Astrocyte (in vitro differentiated cells and primary cell): ENCODE data around the gene LYRM4. TPM values are rescaled to one million over a fixed set of nuclear protein-coding genes. Genes with fewer than 3 reads are reported as not detected.

Experiments
- DNase-seq: peaks from one replicate; pipeline ENCODE4 v3.0.0-alpha.2; 2010; ENCODE audit warnings: low read depth
- FAIRE-seq: peaks from 2 replicates; lab custom pipeline; 2011; peaks lifted over from hg19 to GRCh38; lab: Jason Lieb, UNC
- H2AFZ ChIP-seq: 2 replicates; pipeline ENCODE4 v1.6.0; 2012; ENCODE audit warnings: low read depth, low read length, inconsistent platforms
- H3K27ac ChIP-seq: 2 replicates; pipeline ENCODE4 v1.5.1; 2011; ENCODE audit warnings: low read depth, low read length, inconsistent platforms
- H3K27me3 ChIP-seq: 2 replicates; pipeline ENCODE4 v1.6.0; 2011; ENCODE audit warnings: low read length, inconsistent platforms; ENCODE audit not compliant: insufficient read depth
- H3K36me3 ChIP-seq: 2 replicates; pipeline ENCODE4 v1.5.1; 2011; ENCODE audit warnings: low read length, inconsistent platforms; ENCODE audit not compliant: insufficient read depth
- H3K4me1 ChIP-seq: 2 replicates; pipeline ENCODE4 v1.5.1; 2011; ENCODE audit warnings: low read length, inconsistent platforms; ENCODE audit not compliant: insufficient read depth
- H3K4me2 ChIP-seq: 2 replicates; pipeline ENCODE4 v1.6.0; 2012; ENCODE audit warnings: low read length, inconsistent platforms
- H3K4me3 ChIP-seq: 2 replicates; pipeline ENCODE4 v1.5.1; 2011; ENCODE audit warnings: low read depth, mild to moderate bottlenecking, low read length, inconsistent platforms; ENCODE audit not compliant: insufficient read depth
- H3K79me2 ChIP-seq: 2 replicates; pipeline ENCODE4 v1.6.0; 2012; ENCODE audit warnings: mild to moderate bottlenecking, low read length, inconsistent platforms; ENCODE audit not compliant: insufficient read depth
- H3K9ac ChIP-seq: 2 replicates; pipeline ENCODE4 v1.6.0; 2012; ENCODE audit warnings: mild to moderate bottlenecking, low read length, inconsistent platforms
- H3K9me3 ChIP-seq: 2 replicates; pipeline ENCODE4 v1.5.1; 2012; ENCODE audit warnings: low read depth, mild to moderate bottlenecking, low read length, inconsistent platforms; ENCODE audit not compliant: insufficient read depth
- H4K20me1 ChIP-seq: 2 replicates; pipeline ENCODE4 v1.6.0; 2012; ENCODE audit warnings: low read length, inconsistent platforms; ENCODE audit not compliant: insufficient read depth
- H3K27ac Mint-ChIP-seq: one replicate; pipeline ENCODE4 v1.8.0; 2021; ENCODE audit warnings: mild to moderate bottlenecking, mixed read lengths; ENCODE audit not compliant: unreplicated experiment
- H3K27me3 Mint-ChIP-seq: one replicate; pipeline ENCODE4 v1.8.0; 2021; ENCODE audit warnings: low read depth, mixed read lengths; ENCODE audit not compliant: unreplicated experiment
- H3K36me3 Mint-ChIP-seq: one replicate; pipeline ENCODE4 v1.8.0; 2021; ENCODE audit warnings: low read depth, mixed read lengths; ENCODE audit not compliant: unreplicated experiment
- H3K4me1 Mint-ChIP-seq: one replicate; pipeline ENCODE4 v1.8.0; 2021; ENCODE audit warnings: low read depth, mixed read lengths; ENCODE audit not compliant: unreplicated experiment
- H3K4me3 Mint-ChIP-seq: one replicate; pipeline ENCODE4 v1.8.0; 2021; ENCODE audit warnings: mild to moderate bottlenecking, moderate library complexity, mixed read lengths; ENCODE audit not compliant: unreplicated experiment
- H3K9me3 Mint-ChIP-seq: one replicate; pipeline ENCODE4 v1.8.0; 2021; ENCODE audit warnings: mild to moderate bottlenecking, mixed read lengths; ENCODE audit not compliant: unreplicated experiment
- CTCF ChIP-seq: IDR thresholded peaks from 2 replicates; pipeline ENCODE4 v1.5.1; 2011; ENCODE audit warnings: low read depth, mild to moderate bottlenecking, inconsistent platforms, low read length, moderate library complexity; ENCODE audit not compliant: insufficient read depth
- EZH2 ChIP-seq: IDR thresholded peaks from 2 replicates; pipeline ENCODE4 v1.6.1; 2012; ENCODE audit warnings: mild to moderate bottlenecking, low read length, inconsistent platforms; ENCODE audit not compliant: insufficient read depth
- total RNA-seq: library from RNA; stranded (reverse); gene quantifications from 2 replicates; pipeline ENCODE4 v1.2.1, GENCODE V29; 2021

The LYRM4 gene
- total RNA-seq, 1 donor from 2014 or later: 39.1 TPM

- Histone ChIP-seq H3K4me2 (no peak overlapping the region), H3K79me2 (peaks cover 38% of the 10 kb centered on the region), H3K9me3 (no peaks in the 10 kb centered on the region), H3K4me3 (no peak overlapping the region), H3K4me1 (peaks cover 7% of the 10 kb centered on the region), H3K27me3 (no peaks in the 10 kb centered on the region), H2AFZ (no peak overlapping the region), H3K9ac (no peak overlapping the region), H3K27ac (no peak overlapping the region), H3K36me3 (no peaks in the 10 kb centered on the region), H4K20me1 (peaks cover 58% of the 10 kb centered on the region)
- no peak for FAIRE-seq
- DNase-seq: no peak
- Mint-ChIP-seq H3K9me3 (no peaks in the 10 kb centered on the region), H3K27me3 (no peaks in the 10 kb centered on the region), H3K27ac (no peak overlapping the region), H3K4me1 (peaks cover 11% of the 10 kb centered on the region), H3K4me3 (no peak overlapping the region), H3K36me3 (no peaks in the 10 kb centered on the region)
- TF ChIP-seq CTCF (no peak), EZH2 (no peak)
Observed at GRCh38 chr6:5290097-5290496, 29.3 kb upstream of the LYRM4 start.

GRCh38 chr6:5287966-5288297 is 27.2 kb upstream of the LYRM4 start:
- no peak overlapping the region for H3K27ac Mint-ChIP-seq
- Histone ChIP-seq H3K27me3 (no peaks in the 10 kb centered on the region), H3K4me2 (peak overlapping the region; percentile 36), H2AFZ (no peak overlapping the region), H4K20me1 (peaks cover 65% of the 10 kb centered on the region), H3K36me3 (no peaks in the 10 kb centered on the region), H3K4me3 (no peak overlapping the region), H3K79me2 (peaks cover 29% of the 10 kb centered on the region), H3K4me1 (peaks cover 7% of the 10 kb centered on the region), H3K9ac (no peak overlapping the region), H3K27ac (no peak overlapping the region), H3K9me3 (no peaks in the 10 kb centered on the region)
- H3K27me3 Mint-ChIP-seq: no peaks in the 10 kb centered on the region
- no peaks in the 10 kb centered on the region for H3K9me3 Mint-ChIP-seq
- H3K4me3 Mint-ChIP-seq: no peak overlapping the region
- DNase-seq (no peak), FAIRE-seq (no peak)
- H3K36me3 Mint-ChIP-seq: no peaks in the 10 kb centered on the region
- peaks cover 9% of the 10 kb centered on the region for H3K4me1 Mint-ChIP-seq
- TF ChIP-seq CTCF (no peak), EZH2 (no peak)

- no peak overlapping the region for H3K4me3 Mint-ChIP-seq
- FAIRE-seq: no peak
Observed at GRCh38 chr6:5287205-5287965, 26.6 kb upstream of the LYRM4 start.

More at GRCh38 chr6:5287205-5287965, 26.6 kb upstream of the LYRM4 start:
- H2AFZ ChIP-seq: no peak overlapping the region
- H3K4me1 ChIP-seq: peaks cover 7% of the 10 kb centered on the region
- no peaks in the 10 kb centered on the region for H3K9me3 ChIP-seq
- H4K20me1 ChIP-seq: peaks cover 64% of the 10 kb centered on the region
- no peak overlapping the region for H3K4me3 ChIP-seq
- Mint-ChIP-seq H3K4me1 (peaks cover 9% of the 10 kb centered on the region), H3K36me3 (no peaks in the 10 kb centered on the region), H3K9me3 (no peaks in the 10 kb centered on the region), H3K27me3 (no peaks in the 10 kb centered on the region), H3K27ac (no peak overlapping the region)
- peak; percentile 57 for DNase-seq
- TF ChIP-seq EZH2 (no peak), CTCF (no peak)
- no peaks in the 10 kb centered on the region for H3K27me3 ChIP-seq
- peak overlapping the region; percentile 36 for H3K4me2 ChIP-seq
- H3K27ac ChIP-seq: no peak overlapping the region
- H3K9ac ChIP-seq: no peak overlapping the region
- H3K79me2 ChIP-seq: peaks cover 27% of the 10 kb centered on the region
- no peaks in the 10 kb centered on the region for H3K36me3 ChIP-seq
